ENCODE measurements around the gene GRAMD1A. TPM values are rescaled to one million over a fixed set of nuclear protein-coding genes. Genes with fewer than 3 reads are reported as not detected.
"Not testable (repeated sequence)": the region's sequence is repeated elsewhere in the genome, so short reads cannot be mapped to it uniquely, and the experiment has no call there.

GRAMD1A gene
- total RNA-seq, 4 donors from 2014 or later, result 38.8 to 45.1 (median 43.7) TPM

DNA sequence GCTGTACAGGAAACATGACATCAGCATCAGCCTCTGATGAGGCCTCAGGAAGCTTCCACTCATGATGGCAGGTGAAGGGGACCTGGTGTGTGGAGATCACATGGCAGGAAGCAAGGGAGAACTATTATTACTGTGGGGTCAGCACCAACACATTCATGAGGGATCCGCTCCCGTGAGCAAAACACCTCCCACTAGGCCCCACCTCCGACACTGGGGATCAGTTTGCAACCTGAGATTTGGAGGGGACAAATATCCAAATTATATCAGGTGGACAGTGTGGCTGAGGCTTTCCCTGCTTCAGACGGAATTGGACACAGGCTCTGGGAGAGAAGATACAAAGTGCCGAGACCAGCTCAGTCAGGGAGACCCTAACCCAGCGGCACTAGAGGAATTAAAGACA is 30.4 kb upstream of the GRAMD1A start:
- Histone ChIP-seq H3K36me3 (no peaks in the 10 kb centered on the region), H3K4me3 (no peak overlapping the region), H3K9me3 (no peaks in the 10 kb centered on the region), H3K27me3 (no peaks in the 10 kb centered on the region), H3K27ac (no peak overlapping the region), H3K4me1 (peaks cover 3 to 7% of the 10 kb centered on the region in 2 donors)
- no peak for ATAC-seq
- in situ Hi-C loops (cut with MboI; ENCODE audit: low sequenced_read_pairs in 4 of 4), result loop anchor here in 2 of 4 donors (5.0 to 10.0 kb wide), 2 partner anchors 48 to 115 kb away; no protein-coding TSS in a partner anchor
- TF ChIP-seq POLR2A (IDR thresholded peaks at IDR 0.05) (no peak), CTCF (IDR thresholded peaks at IDR 0.05 in 4 of 5, conservative IDR thresholded peaks at IDR 0.05 in 1 of 5) (no peak)
- intact Hi-C loops (cut with DNase I; ENCODE audit: low total_unique reads), result loop anchor here (5.0 kb wide), 1 partner anchor 173 kb away; the partner anchor contains the start of gene FXYD7
- no peak for DNase-seq

DNA sequence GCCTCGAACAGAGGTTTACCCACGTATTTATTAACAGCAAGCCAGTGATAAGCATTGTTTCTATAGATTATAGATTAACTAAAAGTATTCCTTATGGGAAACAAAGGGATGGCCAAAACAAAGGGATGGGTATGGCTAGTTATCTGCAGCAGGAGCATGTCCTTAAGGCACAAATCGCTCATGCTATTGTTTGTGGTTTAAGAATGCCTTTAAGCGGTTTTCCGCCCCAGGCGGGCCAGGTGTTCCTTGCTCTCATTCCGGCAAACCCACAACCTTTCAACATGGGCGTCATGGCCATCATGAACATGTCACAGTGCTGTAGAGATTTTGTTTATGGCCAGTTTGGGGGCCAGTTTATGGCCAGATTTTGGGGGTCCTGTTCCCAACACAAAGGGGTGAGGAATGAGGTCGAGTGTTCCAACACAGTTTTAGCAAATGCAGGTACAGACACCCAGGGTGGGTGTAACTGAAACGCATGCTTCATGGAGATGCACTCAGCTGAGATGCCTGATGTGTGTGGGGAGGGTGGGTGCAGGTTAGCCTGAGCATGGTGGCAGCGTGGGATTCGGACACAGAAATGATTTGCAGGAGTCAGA is 29.8 kb upstream of the GRAMD1A start:
- intact Hi-C loops (cut with DNase I; ENCODE audit: low total_unique reads) (loop anchor here (5.0 kb wide), 1 partner anchor 172 kb away; the partner anchor contains the start of gene FXYD7), in situ Hi-C loops (cut with MboI; ENCODE audit: low sequenced_read_pairs in 4 of 4) (loop anchor here in 2 of 4 donors (5.0 to 10.0 kb wide), 2 partner anchors 47 to 115 kb away; no protein-coding TSS in a partner anchor)
- H3K36me3 ChIP-seq, H3K27me3 ChIP-seq, DNase-seq, H3K4me3 ChIP-seq, H3K4me1 ChIP-seq, H3K27ac ChIP-seq, ATAC-seq, H3K9me3 ChIP-seq: not testable (repeated sequence)

- ATAC-seq (no peak), DNase-seq (no peak)
- H3K27me3 ChIP-seq, result no peaks in the 10 kb centered on the region
- peaks cover 3 to 7% of the 10 kb centered on the region in 2 donors for H3K4me1 ChIP-seq
- H3K27ac ChIP-seq, result no peak overlapping the region
- no peaks in the 10 kb centered on the region for H3K9me3 ChIP-seq
- no peaks in the 10 kb centered on the region for H3K36me3 ChIP-seq
- in situ Hi-C loops (cut with MboI; ENCODE audit: low sequenced_read_pairs in 4 of 4) (loop anchor here in 2 of 4 donors (5.0 to 10.0 kb wide), 2 partner anchors 45 to 113 kb away; no protein-coding TSS in a partner anchor), intact Hi-C loops (cut with DNase I; ENCODE audit: low total_unique reads) (loop anchor here (5.0 kb wide), 1 partner anchor 170 kb away; the partner anchor contains the start of gene FXYD7)
- TF ChIP-seq POLR2A (IDR thresholded peaks at IDR 0.05), result no peak
- TF ChIP-seq CTCF (IDR thresholded peaks at IDR 0.05 in 4 of 5, conservative IDR thresholded peaks at IDR 0.05 in 1 of 5), result no peak
- no peak overlapping the region for H3K4me3 ChIP-seq
Observed at GRCh38 chr19:34972163-34972705, 27.9 kb upstream of the GRAMD1A start.

DNA sequence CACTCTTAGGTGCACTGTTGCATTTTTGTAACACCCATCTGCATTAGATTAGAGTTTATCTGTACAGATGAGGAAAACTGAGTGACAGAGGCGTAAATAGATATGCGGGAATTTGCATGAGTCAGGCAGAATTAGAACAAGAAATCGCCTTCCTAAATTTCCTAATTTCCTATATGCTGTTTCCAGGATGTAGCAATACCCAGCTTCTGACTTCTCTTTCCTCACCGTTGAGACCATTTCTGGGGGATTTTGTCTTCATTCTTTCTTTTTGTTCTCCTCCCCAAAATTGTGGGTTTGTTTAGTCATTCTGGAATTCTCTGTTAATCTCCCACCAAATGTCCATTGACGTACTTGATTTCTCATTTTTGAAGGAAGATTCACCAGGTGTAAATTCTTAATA is 25.5 kb upstream of the GRAMD1A start:
- intact Hi-C loops (cut with DNase I; ENCODE audit: low total_unique reads), result loop anchor here (5.0 kb wide), 1 partner anchor 168 kb away; the partner anchor contains the start of gene FXYD7
- ATAC-seq, result no peak
- in situ Hi-C loops (cut with MboI; ENCODE audit: low sequenced_read_pairs in 4 of 4), result loop anchor here in 3 of 4 donors (5.0 to 25.0 kb wide), 3 partner anchors 43 to 288 kb away; partner anchors contain the start of gene USF2 (in 1 of the 3)

More for the DNA sequence above, 25.5 kb upstream of the GRAMD1A start:
- H3K9me3 ChIP-seq, result no peaks in the 10 kb centered on the region
- H3K4me1 ChIP-seq, result peaks cover 3 to 7% of the 10 kb centered on the region in 2 donors
- DNase-seq, result no peak
- no peaks in the 10 kb centered on the region for H3K27me3 ChIP-seq
- no peak overlapping the region for H3K4me3 ChIP-seq
- H3K27ac ChIP-seq, result no peak overlapping the region
- H3K36me3 ChIP-seq, result no peaks in the 10 kb centered on the region
- TF ChIP-seq POLR2A (IDR thresholded peaks at IDR 0.05), result no peak
- TF ChIP-seq CTCF (IDR thresholded peaks at IDR 0.05 in 4 of 5, conservative IDR thresholded peaks at IDR 0.05 in 1 of 5), result no peak

Data from gastrocnemius medialis (tissue), 4 donors.